Stimulated activated CD8-positive, alpha-beta memory T cell treated with anti-CD3 and anti-CD28 coated beads, Interleukin-7, amount 100 ng/mL, for 4 hours (primary cell): ENCODE results near the gene KLF2.

Experiments
- DNase-seq, 2 donors: peaks; one replicate each; pipeline ENCODE4 v3.0.0-alpha.2; 2020; ENCODE audit warnings: low read depth in 2 of 2

KLF2 gene

GRCh38 chr19:16363133-16363851 lies 38.7 kb downstream of the KLF2 start:
- DNase-seq = no peak

DNA sequence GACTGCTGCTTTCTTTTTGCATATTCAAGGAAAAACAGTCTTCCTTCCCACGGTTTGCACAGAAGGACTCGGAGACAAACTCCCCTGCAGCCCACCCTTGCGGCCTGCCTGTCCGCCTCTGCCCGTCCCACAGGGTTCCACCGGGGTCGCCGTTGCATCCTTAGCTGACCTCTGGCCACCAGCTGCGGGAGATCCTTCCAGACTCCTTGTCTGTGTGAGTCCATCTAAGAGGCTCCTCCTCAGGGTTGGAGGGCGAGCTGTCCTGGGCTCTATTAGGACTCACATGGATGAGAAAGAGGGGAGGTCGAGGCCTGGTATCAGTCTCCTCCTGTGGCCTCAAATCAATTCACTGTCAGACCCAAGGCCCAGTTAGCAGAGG lies 39.2 kb downstream of the KLF2 start:
- DNase-seq = no peak

GRCh38 chr19:16364231-16364865 lies 39.7 kb downstream of the KLF2 start:
- DNase-seq = no peak

- DNase-seq = no peak
These were observed 40.8 kb downstream of the KLF2 start for GRCh38 chr19:16365300-16365996.

DNA sequence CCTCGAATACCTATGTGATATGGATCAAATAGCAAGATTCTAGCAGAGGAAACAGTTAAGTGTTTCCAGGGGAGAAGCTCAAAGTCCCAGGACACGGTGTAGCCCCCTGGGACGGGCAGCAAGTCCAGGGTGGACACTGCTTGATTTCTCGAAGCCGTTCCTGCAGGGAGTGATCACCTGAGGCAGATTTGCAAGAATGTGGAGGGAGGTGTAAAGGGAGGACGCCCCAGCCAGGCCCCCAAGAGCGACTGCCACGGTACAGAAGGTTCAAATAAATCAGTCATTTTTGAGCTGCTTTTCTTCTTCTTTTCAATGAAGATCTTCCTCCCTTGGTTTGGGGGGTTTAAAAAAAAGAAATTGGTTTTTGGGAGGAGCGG lies 41.4 kb downstream of the KLF2 start:
- DNase-seq = no peak

GRCh38 chr19:16366433-16367260 lies 42.0 kb downstream of the KLF2 start:
- DNase-seq = no peak

DNA sequence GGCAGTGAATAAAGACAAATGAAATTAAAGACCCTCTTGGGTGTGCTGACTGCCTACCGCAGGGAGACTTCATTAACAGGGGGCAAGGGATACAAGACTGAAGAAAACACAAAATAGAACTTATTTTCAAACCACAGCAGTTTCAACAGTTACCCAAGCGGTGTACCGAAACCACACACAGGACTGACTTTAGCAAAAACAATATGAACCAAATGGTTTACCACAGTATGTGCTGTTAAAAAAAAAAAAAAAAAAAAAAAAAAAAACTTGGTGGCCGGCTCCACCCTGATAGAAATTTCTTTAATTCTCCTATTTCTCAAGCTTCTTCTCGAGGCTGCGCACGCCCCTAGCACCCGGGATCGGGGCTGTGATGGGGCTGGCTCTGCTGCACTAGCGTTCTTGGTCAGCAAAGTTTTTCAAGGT lies 42.6 kb downstream of the KLF2 start:
- DNase-seq = no peak

DNA sequence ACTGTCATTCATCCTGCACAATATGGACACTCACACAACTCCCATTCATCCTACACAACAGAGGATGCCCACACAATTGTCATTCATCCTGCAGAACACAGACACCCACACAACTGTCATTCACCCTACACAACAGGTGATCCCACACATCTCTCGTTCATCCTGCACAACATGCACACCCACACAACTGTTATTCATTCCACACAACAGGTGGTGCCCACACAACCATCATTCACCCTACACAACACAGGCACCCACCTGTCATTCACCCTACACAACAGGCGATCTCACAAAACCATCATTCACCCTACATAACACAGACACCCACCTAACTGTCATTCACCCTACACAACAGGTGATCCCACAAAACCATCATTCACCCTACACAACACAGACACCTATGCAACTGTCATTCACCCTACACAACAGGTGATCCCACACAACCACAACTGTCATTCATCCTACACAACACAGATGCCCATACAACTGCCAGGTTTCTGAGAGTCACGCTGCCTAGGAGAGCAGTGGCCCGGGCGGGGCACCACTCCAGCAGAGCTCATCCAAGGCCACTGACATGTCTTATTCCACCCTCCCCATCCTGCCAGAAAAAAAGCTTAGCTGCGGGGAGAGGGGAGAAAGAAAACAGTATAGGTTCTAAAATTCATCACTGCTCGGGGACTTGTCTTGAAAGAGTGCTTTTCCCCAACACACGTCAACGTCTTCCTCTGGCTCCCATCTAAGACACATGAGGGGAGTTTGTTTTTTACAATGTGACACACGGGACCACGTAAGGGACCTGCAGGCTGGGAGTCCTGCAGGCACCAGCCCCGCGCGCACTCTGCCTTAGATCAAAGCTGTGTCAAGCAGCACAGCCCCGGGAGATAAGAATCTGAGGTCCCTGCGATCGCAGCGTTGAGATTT lies 44.0 kb downstream of the KLF2 start:
- no peak for DNase-seq

DNA sequence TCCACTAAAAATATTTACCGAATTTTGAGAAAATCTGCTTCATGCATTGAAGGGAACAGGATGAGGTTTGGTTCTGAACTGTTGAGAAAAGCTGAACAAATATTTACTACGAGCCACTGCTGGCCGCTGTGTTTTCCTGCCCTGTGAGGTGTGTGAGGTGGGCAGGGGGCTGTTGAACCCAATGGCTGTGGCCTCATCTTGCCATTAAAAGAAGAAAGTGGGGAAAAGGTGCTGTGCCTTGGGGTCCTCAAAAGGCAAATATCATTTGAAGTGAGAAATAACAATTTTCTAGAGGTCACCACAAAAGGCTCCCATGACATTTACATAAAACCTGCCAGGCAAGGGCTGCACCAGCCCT lies 44.7 kb downstream of the KLF2 start:
- DNase-seq = no peak

DNA sequence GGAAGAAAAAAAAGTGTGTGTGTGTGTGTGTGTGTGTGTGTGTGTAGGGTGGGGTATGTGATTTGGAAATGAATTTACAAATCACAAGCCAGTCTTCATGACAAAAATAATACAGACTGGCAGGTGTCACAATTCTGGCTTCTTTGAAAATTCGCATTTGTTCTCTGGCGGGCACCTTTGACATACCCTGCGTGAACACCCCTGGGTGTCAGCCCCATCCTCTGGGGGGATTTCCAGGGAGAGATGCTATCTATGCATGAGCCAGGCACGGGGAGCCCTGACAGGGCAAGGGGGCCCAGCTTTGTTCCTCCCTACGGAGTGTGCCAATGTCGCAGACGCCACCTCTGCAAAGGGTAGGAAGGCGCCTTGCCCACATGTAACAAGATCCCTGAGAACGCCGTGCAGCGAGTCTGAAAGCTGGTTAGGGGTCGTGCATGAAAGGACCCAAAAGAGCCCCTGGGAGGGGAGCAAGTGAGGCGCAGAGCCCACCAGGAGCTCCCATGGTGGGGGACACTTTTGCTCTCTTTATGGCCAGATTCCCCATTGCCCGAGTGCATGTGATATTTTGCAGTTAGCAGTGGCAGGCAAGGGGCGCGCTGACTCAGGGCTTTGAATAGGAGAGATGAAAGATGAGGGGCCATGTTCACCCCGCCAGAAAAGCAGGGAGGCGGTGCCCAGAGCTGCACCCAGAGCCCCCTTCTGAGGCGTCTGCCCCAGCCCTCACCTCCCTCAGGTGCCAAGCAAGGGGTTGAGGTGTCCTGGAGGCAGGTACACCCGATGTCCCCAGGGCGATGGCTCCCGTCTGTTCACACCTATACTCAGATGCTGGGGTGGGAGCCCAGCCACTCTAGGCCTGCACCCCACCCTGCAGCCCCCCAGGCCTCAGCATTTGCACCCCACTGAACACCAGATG lies 45.3 kb downstream of the KLF2 start:
- peak in 1 of 2 donors; percentile 60 for DNase-seq

DNA sequence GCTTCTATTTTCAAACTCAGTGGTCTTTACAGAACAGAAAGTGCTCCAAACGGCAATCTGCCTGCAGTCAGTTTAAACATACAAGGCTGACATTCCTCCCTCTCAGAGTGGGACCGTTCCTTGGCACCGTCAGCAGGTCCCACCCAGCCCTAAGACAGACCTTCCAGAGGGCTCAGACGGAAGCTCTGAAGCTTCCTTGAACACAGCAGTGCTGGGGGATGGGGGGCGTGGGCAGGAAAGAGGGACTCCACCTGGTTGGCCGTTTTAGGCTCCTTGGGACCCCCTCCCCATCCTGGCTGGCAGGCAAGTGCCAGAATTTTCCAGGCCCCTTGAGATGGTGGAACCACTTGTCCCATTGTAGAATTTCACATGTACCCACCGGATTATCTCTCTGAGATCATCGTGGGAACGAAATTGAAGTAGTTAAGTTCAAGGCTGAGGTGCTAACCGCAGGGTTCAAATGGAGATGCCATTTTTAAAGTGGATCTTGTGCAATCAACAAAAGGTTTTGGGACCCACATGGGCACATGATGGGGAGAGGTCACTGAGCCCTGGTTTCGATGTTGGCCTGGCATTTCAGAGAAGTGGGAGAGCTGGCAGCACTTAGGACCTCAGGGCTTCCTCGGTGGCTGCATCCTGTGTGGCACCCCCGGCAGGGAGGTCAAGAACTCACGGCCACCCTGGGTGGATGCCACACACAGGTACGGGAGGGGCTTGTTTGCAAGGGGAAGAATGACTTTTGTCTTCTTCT lies 46.2 kb downstream of the KLF2 start:
- no peak for DNase-seq

- DNase-seq = peak; percentile 81 to 86
These were observed 46.9 kb downstream of the KLF2 start for GRCh38 chr19:16371540-16371986.

DNA sequence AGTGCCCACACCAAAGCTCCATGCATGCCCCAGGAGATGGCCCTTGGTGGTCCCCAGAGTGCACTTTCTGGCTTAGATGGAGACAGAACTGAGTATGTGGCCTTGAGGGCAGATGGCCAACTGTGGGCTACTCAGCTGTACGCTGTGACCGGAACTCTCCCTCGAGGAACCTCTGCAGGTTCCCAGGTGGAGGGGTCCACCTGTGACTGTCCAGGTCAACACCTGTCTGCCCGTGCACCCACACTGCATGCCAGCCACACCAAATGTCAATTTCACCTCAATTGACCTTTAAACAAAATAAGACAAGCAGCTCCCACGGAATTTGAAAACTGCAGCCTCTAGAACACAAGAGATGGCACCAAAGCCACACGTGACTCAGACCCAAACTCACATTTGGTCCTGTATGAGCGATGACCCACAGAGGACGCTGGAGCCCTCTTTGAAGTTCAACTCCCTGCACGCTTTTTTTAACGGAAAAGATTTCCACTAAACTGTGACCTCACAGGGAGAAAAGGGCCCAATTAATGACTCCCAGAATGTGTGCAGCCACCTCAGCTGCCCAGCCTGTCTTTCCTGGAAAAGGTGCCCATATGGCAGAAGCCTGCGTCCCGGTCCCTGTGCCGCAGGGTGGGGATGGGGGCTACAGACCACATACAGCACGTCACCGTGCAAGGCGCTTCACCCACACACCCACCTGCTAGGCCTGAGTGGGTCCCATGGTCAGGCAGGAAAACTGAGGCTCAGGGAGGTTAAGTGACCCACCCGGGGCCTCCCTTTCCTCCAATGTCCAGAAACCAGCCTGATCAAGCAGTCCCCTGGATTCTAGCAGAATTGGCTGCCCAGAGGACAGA lies 47.7 kb downstream of the KLF2 start:
- no peak for DNase-seq

DNA sequence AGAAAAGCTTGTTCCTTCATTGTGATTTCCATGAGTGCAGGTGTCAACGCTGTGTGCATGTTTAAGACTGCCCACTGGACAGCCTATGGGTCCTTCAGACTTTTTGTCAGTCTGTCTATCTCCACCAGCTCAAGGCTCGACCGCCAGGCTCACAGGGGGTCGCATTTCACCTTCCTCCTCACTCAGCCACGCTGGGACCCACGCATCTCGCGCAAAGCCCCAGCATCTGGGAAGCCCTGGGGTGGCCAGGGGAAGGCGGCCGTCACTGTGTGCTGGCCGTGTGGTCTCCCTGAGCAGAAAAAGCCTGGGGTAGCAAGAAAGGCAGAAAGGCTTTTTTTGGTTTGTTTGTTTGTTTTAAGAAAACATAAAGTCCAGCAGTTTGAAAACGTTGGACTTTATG lies 48.5 kb downstream of the KLF2 start:
- no peak for DNase-seq

DNA sequence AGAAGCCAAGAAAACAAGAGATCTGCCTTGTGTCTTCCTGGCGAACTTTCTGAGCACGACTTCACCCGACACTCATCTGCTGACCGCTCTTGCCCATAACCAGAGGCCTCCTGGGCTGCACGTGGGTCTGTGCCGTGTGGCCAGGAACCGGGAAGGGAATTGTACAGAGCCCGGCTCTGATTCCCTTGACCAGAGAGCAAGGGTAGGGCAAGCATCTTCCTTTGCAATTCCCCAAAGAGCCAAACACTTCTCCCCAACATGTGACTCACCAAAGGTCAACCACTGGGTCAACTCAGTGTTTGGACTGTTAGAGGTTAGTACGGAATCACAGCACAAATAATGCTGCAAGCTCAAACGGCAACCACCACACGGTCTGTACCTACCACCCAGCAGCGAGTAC lies 48.9 kb downstream of the KLF2 start:
- DNase-seq = no peak

DNA sequence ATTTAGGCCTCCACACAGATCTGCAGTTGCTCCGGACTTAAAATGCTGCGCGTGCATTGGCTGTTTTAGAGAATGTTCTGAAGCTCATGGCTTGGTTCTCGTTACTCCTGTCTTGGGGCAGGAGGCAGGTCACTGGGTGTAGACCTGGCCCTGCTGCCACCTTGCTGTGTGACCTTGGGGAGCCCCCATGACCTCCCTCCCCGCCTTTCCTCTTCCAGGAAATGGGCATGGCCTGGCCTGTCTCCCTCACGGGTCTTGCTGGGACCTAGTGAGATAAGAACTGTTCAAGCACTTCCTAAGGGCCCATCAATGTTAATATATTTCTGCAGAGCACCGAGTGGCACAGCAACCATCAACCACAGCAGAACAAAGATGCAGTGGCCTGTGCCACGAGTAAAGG lies 49.4 kb downstream of the KLF2 start:
- no peak for DNase-seq

- DNase-seq = no peak
These were observed 49.8 kb downstream of the KLF2 start for GRCh38 chr19:16374436-16374835.

DNA sequence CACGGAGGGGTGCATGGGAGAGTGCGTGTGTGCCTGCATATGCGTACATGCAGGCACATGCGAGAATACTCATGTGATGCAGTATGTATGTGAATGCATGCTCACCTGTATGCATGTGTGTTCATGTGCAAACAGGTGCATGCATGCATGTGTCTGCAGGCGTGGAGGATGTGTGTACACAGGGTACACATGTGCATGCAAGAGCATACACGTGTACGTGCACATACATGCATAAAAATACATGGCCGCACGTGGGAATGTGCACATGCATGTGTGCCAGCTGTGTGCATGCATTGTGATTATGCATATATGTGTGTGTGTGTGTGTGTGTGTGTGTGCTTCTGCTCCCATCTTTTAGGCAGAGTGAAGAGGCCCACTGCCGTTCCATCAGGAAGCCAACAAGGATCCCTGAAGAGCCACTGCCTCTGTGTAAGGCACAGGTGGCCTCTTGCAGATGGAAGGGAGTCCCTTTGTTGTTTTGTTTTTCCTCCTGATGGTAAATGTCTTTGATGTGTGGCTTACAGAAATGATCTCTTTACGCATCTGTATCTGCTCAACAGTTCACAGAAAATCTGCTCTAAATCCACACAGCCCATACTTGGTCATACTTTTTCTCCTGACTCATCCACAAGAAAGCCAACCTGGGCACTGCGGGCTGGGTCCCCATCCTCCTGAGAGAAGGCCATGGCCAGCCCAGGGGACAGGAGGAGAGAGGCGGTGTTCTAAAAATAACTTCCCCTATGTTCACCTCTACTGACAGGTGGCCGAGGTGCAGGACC lies 50.7 kb downstream of the KLF2 start:
- no peak for DNase-seq
